Caco-2 (cell line): Measurements from ENCODE around the gene BCDIN3D. TPM values are rescaled to one million over a fixed set of nuclear protein-coding genes. Genes with fewer than 3 reads are reported as not detected.

ENCODE experiments used
- BruUV-seq: library from RNA; stranded (reverse); fragments of 400-500 nt; replicated peaks from 2 replicates; lab custom pipeline; 2021; lab: Mats Ljungman, UMichigan
- CTCF ChIA-PET: fragments of 300-600 bp; sonication (Branson Sonifier 250); formaldehyde crosslinking; loops from one replicate; lab custom pipeline; 2022; ENCODE audit warnings: antibody characterized with exemption; lab: Charles Lee
- POLR2A ChIA-PET: fragments of 300-600 bp; sonication (Branson Sonifier 250); formaldehyde crosslinking; loops from one replicate; lab custom pipeline; 2022; ENCODE audit warnings: antibody characterized with exemption; lab: Charles Lee
- DNase-seq, 2 experiments: peaks; one replicate each; pipeline versions ENCODE4 v3.0.0 to v3.0.0-alpha.2; 2020 to 2022
- H3K27me3 ChIP-seq: replicated peaks from 2 replicates; pipeline ENCODE4 v1.6.0; 2011; ENCODE audit warnings: low read length; ENCODE audit not compliant: control insufficient read depth, insufficient read depth
- H3K36me3 ChIP-seq: 2 replicates; pipeline ENCODE4 v1.5.1; 2011; ENCODE audit warnings: low read length; ENCODE audit not compliant: control insufficient read depth, insufficient read depth
- H3K4me1 ChIP-seq: fragments of 250-450 bp; sonication (Bioruptor Pico); 2 replicates; pipeline ENCODE4 v1.5.1; 2020; ENCODE audit warnings: mild to moderate bottlenecking
- H3K4me3 ChIP-seq: 2 replicates; pipeline ENCODE4 v1.5.1; 2011; ENCODE audit warnings: low read depth, mild to moderate bottlenecking, control low read depth, low read length
- H3K9me3 ChIP-seq: fragments of 250-450 bp; sonication (Bioruptor Pico); 2 replicates; pipeline ENCODE4 v1.5.1; 2020; ENCODE audit warnings: mild to moderate bottlenecking, moderate library complexity
- H3K27ac Mint-ChIP-seq: one replicate; pipeline ENCODE4 v1.8.0; 2022; ENCODE audit warnings: mixed read lengths; ENCODE audit not compliant: unreplicated experiment
- H3K27me3 Mint-ChIP-seq: one replicate; pipeline ENCODE4 v1.8.0; 2022; ENCODE audit warnings: mixed read lengths; ENCODE audit not compliant: insufficient read depth, unreplicated experiment
- H3K36me3 Mint-ChIP-seq: one replicate; pipeline ENCODE4 v1.8.0; 2022; ENCODE audit warnings: mild to moderate bottlenecking, mixed read lengths; ENCODE audit not compliant: insufficient read depth, unreplicated experiment
- H3K4me1 Mint-ChIP-seq: one replicate; pipeline ENCODE4 v1.8.0; 2022; ENCODE audit warnings: low read depth, mixed read lengths; ENCODE audit not compliant: unreplicated experiment
- H3K4me3 Mint-ChIP-seq: one replicate; pipeline ENCODE4 v1.8.0; 2022; ENCODE audit warnings: mild to moderate bottlenecking, moderate library complexity, mixed read lengths; ENCODE audit not compliant: unreplicated experiment
- H3K9me3 Mint-ChIP-seq: one replicate; pipeline ENCODE4 v1.8.0; 2022; ENCODE audit warnings: mixed read lengths; ENCODE audit not compliant: unreplicated experiment
- CTCF ChIP-seq, 2 experiments: fragments of 200-600 bp in 1 of 2; IDR thresholded peaks; 1 replicate in 1 of 2; 2 replicates in 1 of 2; pipeline versions ENCODE4 v1.5.1 to v1.8.0; 2011 to 2022; ENCODE audit warnings: antibody characterized with exemption in 1 of 2, control low read depth in 1 of 2, inconsistent platforms in 1 of 2, low read depth in 1 of 2, low read length in 1 of 2, mild to moderate bottlenecking in 1 of 2, moderate library complexity in 1 of 2; ENCODE audit not compliant: insufficient read depth in 1 of 2, severe bottlenecking in 1 of 2, unreplicated experiment in 1 of 2
- intact Hi-C: fragments of 100-400 bp; cut with micrococcal nuclease; formaldehyde crosslinking; loops from one replicate; pipeline ENCODE4 v1.10.0; 2022; ENCODE audit not compliant: unreplicated experiment
- total RNA-seq: library from RNA; stranded (reverse); gene quantifications from 2 replicates; pipeline ENCODE4 v1.2.3, GENCODE V29; 2022

BCDIN3D gene
- total RNA-seq, 1 experiment from 2014 or later = 6.6 TPM

DNA sequence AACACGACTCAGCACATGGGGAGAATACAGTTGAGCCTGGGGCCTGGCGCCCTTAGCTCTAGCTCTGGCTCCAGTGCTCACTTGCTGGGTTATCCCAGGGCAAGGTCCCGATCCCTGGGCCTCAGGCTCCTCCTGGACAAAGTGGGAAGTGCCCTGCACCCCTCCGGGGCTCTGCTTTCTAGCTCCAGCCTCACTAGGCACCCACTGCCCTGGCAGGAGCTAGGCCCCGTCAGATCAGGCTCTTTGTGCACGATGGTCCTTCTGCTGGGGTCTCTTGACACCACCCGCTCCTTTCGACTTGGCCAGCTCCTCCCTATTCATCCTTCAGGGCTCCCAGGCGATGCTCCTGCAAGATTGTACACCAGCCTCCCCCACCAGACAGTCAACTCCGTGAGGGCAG is 38.1 kb downstream of the BCDIN3D start:
- DNase-seq = no peak
- ChIA-PET CTCF (no interaction called here), POLR2A (no interaction called here)
- Histone ChIP-seq H3K4me1 (no peaks in the 10 kb centered on the region), H3K27me3 (no peaks in the 10 kb centered on the region), H3K36me3 (no peaks in the 10 kb centered on the region; the same call in 1 of the 2 replicates), H3K9me3 (no peaks in the 10 kb centered on the region), H3K4me3 (no peak overlapping the region)
- Mint-ChIP-seq H3K27me3 (no peaks in the 10 kb centered on the region), H3K9me3 (no peaks in the 10 kb centered on the region), H3K36me3 (peaks cover 9% of the 10 kb centered on the region), H3K4me1 (no peaks in the 10 kb centered on the region), H3K27ac (no peak overlapping the region), H3K4me3 (no peak overlapping the region)
- intact Hi-C loops = no loop called here
- no TSS peak for BruUV-seq
- TF ChIP-seq CTCF (IDR thresholded peaks at IDR 0.05; ENCODE audit: insufficient read depth in 1 of 2, low read depth in 1 of 2, low read length in 1 of 2, severe bottlenecking in 1 of 2, unreplicated experiment in 1 of 2) = no peak

GRCh38 chr12:49803693-49804450 is 39.0 kb downstream of the BCDIN3D start:
- H3K4me1 Mint-ChIP-seq = no peaks in the 10 kb centered on the region
- peaks cover 9% of the 10 kb centered on the region for H3K36me3 Mint-ChIP-seq
- no peaks in the 10 kb centered on the region for H3K27me3 ChIP-seq

More at GRCh38 chr12:49803693-49804450, 39.0 kb downstream of the BCDIN3D start:
- no peak for DNase-seq
- ChIA-PET CTCF (interaction anchor here (0.6 kb wide), 1 partner anchor 164 kb away, joined by 3 read pairs; no protein-coding TSS in a partner anchor), POLR2A (no interaction called here)
- H3K27ac Mint-ChIP-seq = no peak overlapping the region
- intact Hi-C loops = no loop called here
- no peaks in the 10 kb centered on the region for H3K9me3 Mint-ChIP-seq
- H3K27me3 Mint-ChIP-seq = no peaks in the 10 kb centered on the region
- no peak overlapping the region for H3K4me3 ChIP-seq
- no peak overlapping the region for H3K4me3 Mint-ChIP-seq
- H3K9me3 ChIP-seq = no peaks in the 10 kb centered on the region
- no TSS peak for BruUV-seq
- no peaks in the 10 kb centered on the region; the same call in 1 of the 2 replicates for H3K36me3 ChIP-seq
- no peaks in the 10 kb centered on the region for H3K4me1 ChIP-seq
- no peak for TF ChIP-seq CTCF (IDR thresholded peaks at IDR 0.05; ENCODE audit: insufficient read depth in 1 of 2, low read depth in 1 of 2, low read length in 1 of 2, severe bottlenecking in 1 of 2, unreplicated experiment in 1 of 2)
